ENCODE data around the gene ALPK3. TPM values are rescaled to one million over a fixed set of nuclear protein-coding genes. Genes with fewer than 3 reads are reported as not detected.

ALPK3 gene
- total and polyA plus RNA-seq, 4 donors: 6.8 to 86.8 (median 44.1) TPM

DNA sequence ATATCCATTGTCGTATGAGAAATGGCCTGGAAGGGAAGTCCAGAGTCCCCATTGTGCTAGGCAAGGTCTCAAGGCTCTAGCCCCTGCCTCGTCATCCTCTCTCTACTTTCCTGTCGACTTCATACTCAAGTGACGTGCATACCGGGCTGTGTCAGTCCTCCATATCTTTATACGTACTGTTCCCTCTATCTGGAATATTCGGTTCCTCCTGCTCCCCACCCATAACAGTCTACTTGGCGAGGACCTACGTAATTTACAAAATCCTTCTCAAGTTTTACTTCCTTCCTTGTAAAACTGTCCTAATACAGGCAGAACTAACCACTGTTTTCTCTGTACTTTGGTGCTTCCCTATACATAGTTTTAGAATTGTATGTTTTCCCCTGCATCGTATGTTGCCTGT lies 2.2 kb upstream of the ALPK3 start:
- intact Hi-C loops (cut with DNase I): loop anchor here (2.0 to 5.0 kb wide), 3 partner anchors 64 to 158 kb away; partner anchors contain the start of genes NMB (in 1 of the 2) and ZNF592 (in 1 of the 2)
- H3K4me3 ChIP-seq (ENCODE audit: low read length in 2 of 2): no peak overlapping the region
- H3K36me3 ChIP-seq (ENCODE audit: control insufficient read depth in 1 of 2, insufficient read depth in 2 of 2, low read length in 1 of 2): no peaks in the 10 kb centered on the region
- H3K27me3 ChIP-seq (ENCODE audit: control insufficient read depth in 1 of 2, insufficient read depth in 2 of 2, low read length in 1 of 2): no peaks in the 10 kb centered on the region
- no peaks in the 10 kb centered on the region for H3K4me1 ChIP-seq (ENCODE audit: control insufficient read depth in 1 of 2, insufficient read depth in 2 of 2, low read length in 2 of 2)
- H3K9me3 ChIP-seq (ENCODE audit: control insufficient read depth, low read length): no peaks in the 10 kb centered on the region
- ATAC-seq (ENCODE audit: low FRiP score) (no peak), DNase-seq (no peak)
- peak overlapping the region in 1 of 2 donors; percentile 2 for H3K27ac ChIP-seq (ENCODE audit: low read depth in 1 of 2, low read length in 2 of 2)
- 91 to 92% methylated on average over 10 of the region's 10 CpGs for whole genome bisulfite sequencing, 2 donors

DNA sequence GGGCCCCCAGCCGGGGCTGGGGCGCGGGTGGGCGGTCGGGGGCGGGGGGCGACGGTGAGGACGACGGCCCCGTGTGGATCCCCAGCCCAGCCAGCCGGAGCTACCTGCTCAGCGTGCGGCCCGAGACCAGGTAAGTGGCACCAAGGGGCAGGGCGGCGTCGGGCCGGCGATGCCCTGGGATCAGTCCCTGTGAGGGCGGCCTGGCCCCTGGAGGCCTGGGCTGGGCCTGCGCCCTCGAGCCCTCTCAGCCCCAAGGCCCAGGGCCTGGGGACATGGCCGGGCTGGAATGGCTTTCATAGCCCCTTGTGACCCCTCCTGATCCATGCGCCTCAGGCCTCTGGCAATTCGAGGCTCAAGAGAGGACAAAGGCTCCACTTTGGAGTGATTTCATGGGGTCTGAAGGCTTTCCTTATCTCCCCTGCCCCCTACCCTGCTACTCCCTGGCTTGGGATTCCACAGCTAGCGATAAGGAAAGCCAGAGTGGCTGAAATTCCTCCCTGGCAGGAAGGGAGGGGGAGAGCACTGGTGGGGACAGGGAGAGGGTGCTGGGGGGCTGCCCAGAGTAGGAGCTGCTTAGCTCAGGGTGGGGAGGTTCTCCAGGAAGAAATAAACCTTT lies 418 bp downstream of the ALPK3 start:
- H3K9me3 ChIP-seq (ENCODE audit: control insufficient read depth, low read length): no peaks in the 10 kb centered on the region
- peak overlapping the region; percentile 96 to 98 for H3K27ac ChIP-seq (ENCODE audit: low read depth in 1 of 2, low read length in 2 of 2)
- ATAC-seq (ENCODE audit: low FRiP score): peak; percentile 36
- peak overlapping the region; percentile 24 to 57 for H3K4me3 ChIP-seq (ENCODE audit: low read length in 2 of 2)
- no peak for DNase-seq
- H3K27me3 ChIP-seq (ENCODE audit: control insufficient read depth in 1 of 2, insufficient read depth in 2 of 2, low read length in 1 of 2): no peaks in the 10 kb centered on the region
- 1 to 5% methylated on average over 15 to 27 of the region's 27 CpGs for WGBS, 2 donors
- intact Hi-C loops (cut with DNase I): loop anchor here in 1 of 2 donors (2.0 to 5.0 kb wide), 3 partner anchors 70 to 160 kb away; partner anchors contain the start of genes NMB and ZNF592
- H3K36me3 ChIP-seq (ENCODE audit: control insufficient read depth in 1 of 2, insufficient read depth in 2 of 2, low read length in 1 of 2): no peaks in the 10 kb centered on the region
- peaks cover 0 to 2% of the 10 kb centered on the region in 2 donors for H3K4me1 ChIP-seq (ENCODE audit: control insufficient read depth in 1 of 2, insufficient read depth in 2 of 2, low read length in 2 of 2)

DNA sequence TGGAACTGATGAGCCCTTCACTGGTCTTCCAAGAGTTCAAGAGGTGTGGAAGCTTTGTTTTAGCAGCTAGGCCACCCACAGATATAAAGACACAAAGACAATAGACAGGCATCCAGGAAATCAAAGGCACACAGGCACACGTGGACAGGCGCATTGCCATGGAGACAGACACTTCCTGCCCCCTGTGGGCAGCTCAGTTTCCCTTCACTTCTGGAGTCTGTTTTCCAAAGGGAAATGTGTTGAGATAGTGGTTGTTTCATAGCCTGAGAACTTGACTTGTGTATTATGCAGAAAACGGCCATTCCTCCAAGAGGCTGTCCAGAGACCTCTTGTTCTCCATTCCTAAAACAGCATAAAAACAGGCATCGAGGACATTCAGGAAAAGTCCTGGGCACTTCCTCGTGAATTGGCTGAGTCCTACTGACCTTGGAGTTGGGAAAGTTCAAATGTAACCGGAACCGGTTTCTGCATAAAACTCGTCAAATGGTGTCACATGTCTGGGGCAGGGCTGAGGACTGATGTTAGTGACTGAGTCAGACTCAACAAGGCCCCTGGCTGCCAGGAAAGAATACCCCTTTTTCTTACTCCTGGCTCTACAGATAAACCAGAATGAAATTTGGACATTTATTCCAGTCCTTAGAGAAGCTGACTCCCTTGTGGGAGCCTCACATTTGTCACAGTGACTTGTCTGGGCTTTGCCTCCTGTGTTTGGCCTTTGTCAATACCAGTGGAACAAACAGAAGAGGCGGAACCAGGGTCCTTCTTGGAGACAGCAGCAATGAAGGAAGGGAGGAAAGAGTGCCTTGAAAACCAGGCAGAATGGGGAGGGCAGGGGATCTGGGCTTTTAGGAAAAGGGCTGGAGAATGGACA lies 1.3 kb downstream of the ALPK3 start:
- H3K4me1 ChIP-seq (ENCODE audit: control insufficient read depth in 1 of 2, insufficient read depth in 2 of 2, low read length in 2 of 2): peaks cover 2% of the 10 kb centered on the region in 2 donors

DNA sequence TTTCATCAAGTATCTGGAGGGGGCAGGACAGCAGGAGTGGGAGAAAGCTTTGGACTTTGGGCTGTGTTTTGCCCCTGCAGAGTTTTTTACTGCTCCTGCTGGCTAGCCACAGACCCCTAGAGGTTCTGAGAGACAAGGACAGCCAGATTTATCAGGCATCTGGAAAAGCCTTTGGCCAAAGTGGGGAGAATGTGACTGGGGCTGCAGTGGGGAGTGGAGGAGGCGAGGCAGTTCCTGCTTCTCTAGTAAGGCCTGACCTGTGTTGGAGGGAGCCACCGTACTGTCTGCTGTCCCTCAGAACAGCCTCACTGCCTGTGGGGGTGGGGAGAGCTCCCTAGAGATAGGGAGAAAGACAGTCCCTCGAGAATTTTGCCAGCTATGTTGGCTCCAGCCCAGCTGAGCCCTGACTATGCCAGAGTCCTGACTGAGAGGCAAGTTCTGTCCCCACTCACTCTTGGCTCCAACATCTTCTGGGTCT lies 2.2 kb downstream of the ALPK3 start:
- intact Hi-C loops (cut with DNase I): loop anchor here in 1 of 2 donors (2.0 to 5.0 kb wide), 3 partner anchors 72 to 162 kb away; partner anchors contain the start of genes NMB and ZNF592
- no peaks in the 10 kb centered on the region for H3K27me3 ChIP-seq (ENCODE audit: control insufficient read depth in 1 of 2, insufficient read depth in 2 of 2, low read length in 1 of 2)
- ATAC-seq (ENCODE audit: low FRiP score) (no peak), DNase-seq (peak in 1 of 2 donors; percentile 66)
- H3K4me3 ChIP-seq (ENCODE audit: low read length in 2 of 2): peak overlapping the region; percentile 8 to 17
- no peaks in the 10 kb centered on the region for H3K9me3 ChIP-seq (ENCODE audit: control insufficient read depth, low read length)
- peak overlapping the region; percentile 96 to 98 for H3K27ac ChIP-seq (ENCODE audit: low read depth in 1 of 2, low read length in 2 of 2)
- no peaks in the 10 kb centered on the region for H3K36me3 ChIP-seq (ENCODE audit: control insufficient read depth in 1 of 2, insufficient read depth in 2 of 2, low read length in 1 of 2)
- WGBS, 2 donors: 3 to 14% methylated on average over 3 of the region's 3 CpGs
- peaks cover 2 to 5% of the 10 kb centered on the region in 2 donors for H3K4me1 ChIP-seq (ENCODE audit: control insufficient read depth in 1 of 2, insufficient read depth in 2 of 2, low read length in 2 of 2)

More for the DNA sequence above, 1.3 kb downstream of the ALPK3 start:
- ATAC-seq (ENCODE audit: low FRiP score) (peak; percentile 43), DNase-seq (no peak)
- peak overlapping the region; percentile 24 to 57 for H3K4me3 ChIP-seq (ENCODE audit: low read length in 2 of 2)
- H3K36me3 ChIP-seq (ENCODE audit: control insufficient read depth in 1 of 2, insufficient read depth in 2 of 2, low read length in 1 of 2): no peaks in the 10 kb centered on the region
- H3K9me3 ChIP-seq (ENCODE audit: control insufficient read depth, low read length): no peaks in the 10 kb centered on the region
- no peaks in the 10 kb centered on the region for H3K27me3 ChIP-seq (ENCODE audit: control insufficient read depth in 1 of 2, insufficient read depth in 2 of 2, low read length in 1 of 2)
- 8 to 11% methylated on average over 9 of the region's 9 CpGs for WGBS, 2 donors
- H3K27ac ChIP-seq (ENCODE audit: low read depth in 1 of 2, low read length in 2 of 2): peak overlapping the region; percentile 96 to 98
- intact Hi-C loops (cut with DNase I): loop anchor here in 1 of 2 donors (2.0 to 5.0 kb wide), 3 partner anchors 71 to 161 kb away; partner anchors contain the start of genes NMB and ZNF592

DNA sequence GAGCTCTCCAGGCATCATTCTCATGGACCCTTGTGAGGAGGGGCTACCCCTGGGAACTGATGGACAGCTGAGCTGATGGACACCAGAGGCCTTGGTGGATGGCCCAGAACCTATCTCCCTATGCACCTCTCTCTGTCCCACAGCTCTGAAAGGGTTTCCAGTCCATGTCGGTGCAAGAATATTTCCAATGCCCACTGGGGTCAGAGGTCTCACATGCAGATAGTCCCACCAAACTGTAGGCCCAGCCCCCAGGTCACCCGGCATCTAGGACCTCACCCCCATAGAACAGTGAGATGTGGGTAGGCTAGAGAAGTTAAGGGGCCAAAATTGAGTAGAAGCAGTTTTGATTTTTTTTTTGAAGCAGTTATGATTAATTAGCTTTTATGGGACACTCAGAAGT lies 2.6 kb downstream of the ALPK3 start:
- Histone ChIP-seq H3K36me3 (ENCODE audit: control insufficient read depth in 1 of 2, insufficient read depth in 2 of 2, low read length in 1 of 2) (no peaks in the 10 kb centered on the region), H3K9me3 (ENCODE audit: control insufficient read depth, low read length) (no peaks in the 10 kb centered on the region), H3K4me1 (ENCODE audit: control insufficient read depth in 1 of 2, insufficient read depth in 2 of 2, low read length in 2 of 2) (peaks cover 2 to 5% of the 10 kb centered on the region in 2 donors), H3K4me3 (ENCODE audit: low read length in 2 of 2) (no peak overlapping the region), H3K27me3 (ENCODE audit: control insufficient read depth in 1 of 2, insufficient read depth in 2 of 2, low read length in 1 of 2) (no peaks in the 10 kb centered on the region), H3K27ac (ENCODE audit: low read depth in 1 of 2, low read length in 2 of 2) (peak overlapping the region in 1 of 2 donors; percentile 22)
- ATAC-seq (ENCODE audit: low FRiP score) (no peak), DNase-seq (no peak)
- WGBS, 2 donors: 63 to 66% methylated on average over 2 of the region's 2 CpGs
- intact Hi-C loops (cut with DNase I): loop anchor here in 1 of 2 donors (2.0 to 5.0 kb wide), 3 partner anchors 72 to 162 kb away; partner anchors contain the start of genes NMB and ZNF592

DNA sequence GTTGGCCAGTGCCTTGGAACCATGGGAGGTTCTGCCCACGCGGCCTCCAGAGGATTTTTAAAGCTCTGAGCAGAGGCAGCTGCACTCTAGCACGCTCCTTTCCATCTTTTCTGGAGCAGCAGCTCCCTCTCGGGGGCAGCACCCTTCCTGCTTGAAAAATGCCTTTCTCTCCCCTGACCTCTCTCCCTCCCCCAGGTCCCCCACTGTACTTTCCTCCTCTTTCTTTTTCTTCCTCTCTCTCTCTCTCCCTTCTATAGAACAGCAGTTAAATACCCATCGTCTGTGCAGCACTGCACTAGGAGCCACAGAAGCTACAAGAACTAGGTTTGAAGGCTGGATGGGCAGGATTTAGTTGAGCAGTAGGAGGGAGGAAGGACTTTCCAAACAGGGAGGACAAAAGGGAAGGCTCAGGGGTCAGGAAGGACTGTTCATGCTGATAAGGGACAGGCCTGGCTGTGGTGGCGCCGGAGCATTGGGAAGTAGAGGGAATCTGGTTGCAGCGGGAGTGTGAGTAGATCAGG lies 4.4 kb downstream of the ALPK3 start:
- H3K9me3 ChIP-seq (ENCODE audit: control insufficient read depth, low read length): no peaks in the 10 kb centered on the region
- DNase-seq: no peak
- no peaks in the 10 kb centered on the region for H3K36me3 ChIP-seq (ENCODE audit: control insufficient read depth in 1 of 2, insufficient read depth in 2 of 2, low read length in 1 of 2)
- H3K4me1 ChIP-seq (ENCODE audit: control insufficient read depth in 1 of 2, insufficient read depth in 2 of 2, low read length in 2 of 2): peaks cover 2 to 5% of the 10 kb centered on the region in 2 donors
- intact Hi-C loops (cut with DNase I): no loop called here
- ATAC-seq (ENCODE audit: low FRiP score): no peak
- WGBS, 2 donors: 37 to 40% methylated on average over 8 of the region's 8 CpGs
- peak overlapping the region in 1 of 2 donors; percentile 7 for H3K27ac ChIP-seq (ENCODE audit: low read depth in 1 of 2, low read length in 2 of 2)
- H3K4me3 ChIP-seq (ENCODE audit: low read length in 2 of 2): no peak overlapping the region
- H3K27me3 ChIP-seq (ENCODE audit: control insufficient read depth in 1 of 2, insufficient read depth in 2 of 2, low read length in 1 of 2): no peaks in the 10 kb centered on the region

DNA sequence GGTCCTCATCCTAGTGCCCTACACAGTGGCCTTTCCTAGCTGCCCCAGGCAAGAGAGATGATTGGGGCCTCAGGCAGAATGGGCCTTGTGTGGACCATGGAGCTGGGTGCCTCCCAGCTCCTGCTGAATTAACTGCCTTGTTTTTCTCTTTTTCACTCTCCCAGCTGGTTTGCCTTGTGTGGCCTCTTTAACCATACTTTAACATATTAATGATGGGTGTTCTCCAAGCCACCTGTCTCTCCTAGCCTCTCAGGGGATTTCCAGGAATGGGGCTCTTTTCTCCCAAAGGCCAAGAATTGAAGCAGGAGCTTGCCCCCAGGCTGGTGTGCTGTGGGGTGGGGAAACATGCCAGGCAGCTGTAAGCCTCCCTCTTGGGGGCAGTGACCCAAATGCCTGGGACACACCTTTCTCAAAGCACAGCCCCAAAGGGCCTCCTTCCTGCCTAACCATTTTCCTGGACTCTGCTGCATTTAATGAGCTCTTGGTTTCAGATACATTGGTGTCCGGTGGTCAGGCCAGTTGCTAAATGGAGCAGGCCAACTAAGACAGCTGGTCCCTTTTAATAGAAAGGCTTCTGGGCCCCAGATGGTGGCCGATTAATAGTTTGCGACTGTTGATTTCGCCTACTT lies 5.6 kb downstream of the ALPK3 start:
- Histone ChIP-seq H3K27ac (ENCODE audit: low read depth in 1 of 2, low read length in 2 of 2) (no peak overlapping the region), H3K4me3 (ENCODE audit: low read length in 2 of 2) (no peak overlapping the region), H3K36me3 (ENCODE audit: control insufficient read depth in 1 of 2, insufficient read depth in 2 of 2, low read length in 1 of 2) (no peaks in the 10 kb centered on the region), H3K4me1 (ENCODE audit: control insufficient read depth in 1 of 2, insufficient read depth in 2 of 2, low read length in 2 of 2) (peaks cover 2 to 5% of the 10 kb centered on the region in 2 donors), H3K9me3 (ENCODE audit: control insufficient read depth, low read length) (no peaks in the 10 kb centered on the region), H3K27me3 (ENCODE audit: control insufficient read depth in 1 of 2, insufficient read depth in 2 of 2, low read length in 1 of 2) (no peaks in the 10 kb centered on the region)
- DNase-seq: no peak
- intact Hi-C loops (cut with DNase I): no loop called here
- no peak for ATAC-seq (ENCODE audit: low FRiP score)
- 86 to 88% methylated on average over 4 of the region's 4 CpGs for WGBS, 2 donors

DNA sequence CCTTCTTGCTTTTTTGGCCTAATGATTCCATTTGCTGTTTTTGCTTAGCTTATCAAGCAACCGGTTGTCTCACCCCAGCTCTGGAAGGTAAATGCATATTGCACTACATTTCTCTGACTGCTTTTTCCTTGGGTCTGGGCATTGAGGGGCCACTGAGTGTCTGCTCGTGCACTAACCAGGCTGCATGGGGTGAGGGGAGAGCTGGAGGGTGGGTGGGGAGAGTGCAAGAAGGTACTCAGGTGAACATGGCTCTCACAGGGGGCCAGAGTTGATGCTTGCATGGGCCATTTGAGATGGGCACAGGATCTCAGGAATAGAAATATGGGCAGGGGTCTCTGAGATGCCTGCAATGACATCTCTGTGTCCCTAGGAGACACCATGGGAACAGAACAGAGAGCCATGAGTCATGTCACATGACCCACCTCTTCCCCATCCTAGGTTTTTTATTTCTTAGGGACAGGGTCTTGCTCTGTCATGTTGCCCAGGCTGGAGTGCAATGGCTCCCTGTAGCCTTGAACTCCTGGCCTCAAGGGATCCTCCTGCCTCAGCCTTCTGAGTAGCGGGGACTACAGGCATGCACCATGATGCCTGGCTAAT lies 6.2 kb downstream of the ALPK3 start:
- Histone ChIP-seq H3K36me3 (ENCODE audit: control insufficient read depth in 1 of 2, insufficient read depth in 2 of 2, low read length in 1 of 2) (no peaks in the 10 kb centered on the region), H3K4me1 (ENCODE audit: control insufficient read depth in 1 of 2, insufficient read depth in 2 of 2, low read length in 2 of 2) (peaks cover 2 to 5% of the 10 kb centered on the region in 2 donors), H3K27ac (ENCODE audit: low read depth in 1 of 2, low read length in 2 of 2) (peak overlapping the region in 1 of 2 donors; percentile 49), H3K4me3 (ENCODE audit: low read length in 2 of 2) (no peak overlapping the region), H3K9me3 (ENCODE audit: control insufficient read depth, low read length) (no peaks in the 10 kb centered on the region), H3K27me3 (ENCODE audit: control insufficient read depth in 1 of 2, insufficient read depth in 2 of 2, low read length in 1 of 2) (no peaks in the 10 kb centered on the region)
- WGBS, 2 donors: 83 to 87% methylated on average over 3 of the region's 3 CpGs
- no peak for ATAC-seq (ENCODE audit: low FRiP score)
- DNase-seq: no peak
- intact Hi-C loops (cut with DNase I): no loop called here
